Measurements from ENCODE around the gene WDFY4.

- TF ChIP-seq CTCF (IDR thresholded peaks at IDR 0.05) = no peak
- TF ChIP-seq EP300 (IDR thresholded peaks at IDR 0.05) = no peak
- TF ChIP-seq POLR2A (IDR thresholded peaks at IDR 0.05) = no peak
- TF ChIP-seq POLR2AphosphoS5 (IDR thresholded peaks at IDR 0.05) = no peak
Measured at GRCh38 chr10:48985621-48986158, 301.0 kb downstream of the WDFY4 start.
